Measurements from ENCODE around the gene PARP11. TPM values are rescaled to one million over a fixed set of nuclear protein-coding genes. Genes with fewer than 3 reads are reported as not detected.

The PARP11 gene
- total RNA-seq, 1 experiment from 2014 or later = 11.3 TPM

DNA sequence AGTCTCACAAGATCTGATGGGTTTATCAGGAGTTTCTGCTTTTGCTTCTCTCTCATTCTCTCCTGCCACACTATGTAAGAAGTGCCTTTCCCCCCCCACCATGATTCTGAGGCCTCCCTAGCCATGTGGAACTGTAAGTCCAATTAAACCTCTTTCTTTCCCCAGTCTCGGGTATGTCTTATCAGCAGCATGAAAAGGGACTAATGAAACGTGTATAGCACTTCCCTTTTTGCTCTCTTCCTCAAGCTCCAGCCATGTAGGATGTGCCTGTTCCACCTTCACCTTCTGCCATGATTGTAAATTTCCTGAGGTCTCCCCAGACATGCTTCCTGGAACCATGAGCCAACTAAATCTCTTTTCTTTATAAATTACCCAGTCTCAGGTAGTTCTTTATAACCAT is 113.3 kb downstream of the PARP11 start:
- no peak overlapping the region for H4K91ac ChIP-seq (ENCODE audit: insufficient read length, low read depth, low read length)
- H3K27me3 ChIP-seq (ENCODE audit: insufficient read depth, low read length) = no peaks in the 10 kb centered on the region
- H3T11ph ChIP-seq (ENCODE audit: low read length) = no peak overlapping the region
- Mint-ChIP-seq H3K27me3 (ENCODE audit: low read depth) (peaks cover 5% of the 10 kb centered on the region), H3K9me3 (peaks cover 0 to 4% of the 10 kb centered on the region in 2 experiments; a peak in 1 of 5 replicates), H3K4me3 (no peak overlapping the region), H3K4me1 (peaks cover 0 to 9% of the 10 kb centered on the region in 2 experiments; a peak in 1 of 4 replicates), H3K36me3 (ENCODE audit: insufficient read depth in 1 of 3, low read depth in 3 of 3) (no peaks in the 10 kb centered on the region; a peak in 1 of 7 replicates), H3K27ac (no peak overlapping the region)
- no peak overlapping the region for H3K4ac ChIP-seq (ENCODE audit: low read depth, low read length)
- no peaks in the 10 kb centered on the region for H3K9me3 ChIP-seq (ENCODE audit: control insufficient read depth, low read depth, low read length)
- no peak overlapping the region for H3K14ac ChIP-seq (ENCODE audit: insufficient read depth, low read length)
- no peak overlapping the region for H2BK12ac ChIP-seq (ENCODE audit: insufficient read length, low read depth, low read length)
- no peak overlapping the region for H2BK15ac ChIP-seq (ENCODE audit: low read depth, low read length)
- WGBS (ENCODE audit: extremely low coverage, insufficient read length, low lambda C conversion rate) = no CpG with 5 or more reads among the region's 2 CpGs
- no peak overlapping the region for H2BK5ac ChIP-seq (ENCODE audit: insufficient read length, low read length)
- H3K56ac ChIP-seq (ENCODE audit: insufficient read length, low read depth, low read length) = no peak overlapping the region
- no peak overlapping the region for H4K5ac ChIP-seq (ENCODE audit: insufficient read length, low read depth, low read length)
- H3K79me2 ChIP-seq (ENCODE audit: insufficient read depth, low read length) = no peaks in the 10 kb centered on the region
- H2BK120ac ChIP-seq (ENCODE audit: low read depth, low read length, poor library complexity, severe bottlenecking) = no peak overlapping the region
- no peak overlapping the region for H3K4me2 ChIP-seq (ENCODE audit: insufficient read depth, insufficient read length, low read length)
- H3K23ac ChIP-seq (ENCODE audit: insufficient read length, low read depth, low read length) = no peak overlapping the region
- no peak overlapping the region for H2AFZ ChIP-seq (ENCODE audit: low read length)
- TF ChIP-seq CTCF (conservative IDR thresholded peaks at IDR 0.05) = no peak
- H3K27ac ChIP-seq (ENCODE audit: insufficient read length, low read depth, low read length) = no peak overlapping the region
- no peak overlapping the region for H4K8ac ChIP-seq (replicated peaks; ENCODE audit: insufficient read length, low read depth, low read length)
- no peaks in the 10 kb centered on the region for H3K23me2 ChIP-seq (ENCODE audit: insufficient read length, low read depth, low read length, poor library complexity, severe bottlenecking)
- no peak overlapping the region for H3K18ac ChIP-seq (ENCODE audit: insufficient read length, low read depth, low read length)
- no peaks in the 10 kb centered on the region for H4K20me1 ChIP-seq (ENCODE audit: control insufficient read depth, insufficient read depth, insufficient read length)
- H3K9ac ChIP-seq (ENCODE audit: extremely low read depth, insufficient read length, low read length) = no peak overlapping the region
- H3K79me1 ChIP-seq (ENCODE audit: insufficient read depth, low read depth, low read length, poor library complexity, severe bottlenecking) = no peaks in the 10 kb centered on the region
- DNase-seq = no peak
- no peaks in the 10 kb centered on the region for H3K4me1 ChIP-seq (ENCODE audit: insufficient read depth, low read length)
- H2AK5ac ChIP-seq (ENCODE audit: insufficient read length, low read length) = no peak overlapping the region
- H2BK20ac ChIP-seq (ENCODE audit: low read depth, low read length, poor library complexity, severe bottlenecking) = no peak overlapping the region

Other genes with a start within 250 kb of the PARP11 start
- gene CRACR2A, start 120.3 kb downstream of the PARP11 start, total RNA-seq (2021) = 2.0 and 2.1 TPM in 2 replicates

Data from H9 (cell line).